H1 (cell line): Measurements from ENCODE around the gene MAGI3. TPM values are rescaled to one million over a fixed set of nuclear protein-coding genes. Genes with fewer than 3 reads are reported as not detected.

Experiments
- CTCF ChIA-PET: fragments of 300-600 bp; sonication (Branson Sonifier 250); formaldehyde crosslinking; loops from one replicate; lab custom pipeline; 2021; ENCODE audit not compliant: partially characterized antibody; lab: Charles Lee
- POLR2A ChIA-PET: fragments of 300-600 bp; sonication (Branson Sonifier 250); formaldehyde crosslinking; loops from one replicate; lab custom pipeline; 2021; ENCODE audit warnings: inconsistent platforms; ENCODE audit not compliant: partially characterized antibody; lab: Charles Lee
- DNase-seq, 2 experiments: peaks; one replicate each; pipeline versions ENCODE4 v3.0.0 to v3.0.0-alpha.2; 2010 to 2022; ENCODE audit warnings: low spot score in 2 of 2, low read depth in 1 of 2, mixed read lengths in 1 of 2
- FAIRE-seq: peaks from 2 replicates; lab custom pipeline; 2011; peaks lifted over from hg19 to GRCh38; lab: Jason Lieb, UNC
- H2AFZ ChIP-seq: 2 replicates; pipeline ENCODE4 v1.8.1; 2012; ENCODE audit warnings: low read length, inconsistent platforms
- H2AK5ac ChIP-seq: 2 replicates; pipeline ENCODE4 v1.6.1; 2013; ENCODE audit warnings: low read depth, low read length
- H2BK120ac ChIP-seq: replicated peaks from 2 replicates; pipeline ENCODE3; 2013; ENCODE audit warnings: low read depth, low read length, inconsistent platforms
- H2BK12ac ChIP-seq: 2 replicates; pipeline ENCODE4 v1.6.1; 2013; ENCODE audit warnings: low read depth, low read length
- H2BK15ac ChIP-seq: 2 replicates; pipeline ENCODE4 v1.6.1; 2013; ENCODE audit warnings: low read length
- H2BK20ac ChIP-seq: 2 replicates; pipeline ENCODE4 v1.6.1; 2013; ENCODE audit warnings: low read length
- H2BK5ac ChIP-seq: 2 replicates; pipeline ENCODE4 v1.6.1; 2013; ENCODE audit warnings: low read depth, low read length
- H3K14ac ChIP-seq: 2 replicates; pipeline ENCODE4 v1.6.1; 2013; ENCODE audit warnings: inconsistent platforms; ENCODE audit not compliant: insufficient read length
- H3K18ac ChIP-seq: 2 replicates; pipeline ENCODE4 v1.6.1; 2013; ENCODE audit warnings: low read length; ENCODE audit errors: extremely low read depth
- H3K23ac ChIP-seq: 2 replicates; pipeline ENCODE4 v1.6.1; 2013; ENCODE audit warnings: inconsistent platforms; ENCODE audit not compliant: insufficient read length
- H3K23me2 ChIP-seq: 2 replicates; pipeline ENCODE4 v1.6.1; 2013; ENCODE audit warnings: low read depth, low read length
- H3K27ac ChIP-seq: 2 replicates; pipeline ENCODE4 v1.6.1; 2011; ENCODE audit warnings: low read depth, low read length, inconsistent platforms
- H3K27me3 ChIP-seq, 4 experiments: replicated peaks in 1 of 4; 1 replicate in 1 of 4; 2 replicates in 3 of 4; pipeline versions ENCODE4 v1.6.1 to v1.8.1; 2011 to 2013; ENCODE audit warnings: low read length in 3 of 4, mild to moderate bottlenecking in 3 of 4, inconsistent platforms in 2 of 4, mixed read lengths in 2 of 4, moderate library complexity in 1 of 4; ENCODE audit not compliant: control insufficient read depth in 3 of 4, insufficient read depth in 3 of 4; ENCODE audit errors: extremely low read depth in 1 of 4
- H3K36me3 ChIP-seq, 4 experiments: 2 replicates each; pipeline versions ENCODE4 v1.6.1 to v1.8.1; 2011 to 2013; ENCODE audit warnings: mild to moderate bottlenecking in 4 of 4, low read length in 3 of 4, moderate library complexity in 2 of 4, control low read depth in 1 of 4, inconsistent platforms in 1 of 4; ENCODE audit not compliant: insufficient read depth in 4 of 4, control insufficient read depth in 2 of 4
- H3K4ac ChIP-seq: replicated peaks from 2 replicates; pipeline ENCODE3; 2013; ENCODE audit warnings: low read length, low read depth, mixed read lengths, inconsistent platforms; ENCODE audit not compliant: insufficient read length
- H3K4me1 ChIP-seq, 4 experiments: replicated peaks in 1 of 4; 1 replicate in 1 of 4; 2 replicates in 3 of 4; pipeline versions ENCODE4 v1.6.1 to v1.8.1; 2011 to 2013; ENCODE audit warnings: low read length in 3 of 4, inconsistent platforms in 2 of 4, mixed read lengths in 1 of 4; ENCODE audit not compliant: insufficient read depth in 4 of 4, control insufficient read depth in 3 of 4
- H3K4me2 ChIP-seq, 2 experiments: 2 replicates each; pipeline versions ENCODE4 v1.6.1 to v1.8.1; 2011 to 2013; ENCODE audit warnings: low read depth in 2 of 2, low read length in 2 of 2, control low read depth in 1 of 2, inconsistent platforms in 1 of 2, mild to moderate bottlenecking in 1 of 2; ENCODE audit not compliant: insufficient read depth in 1 of 2
- H3K4me3 ChIP-seq, 4 experiments: fragments of 200-600, 300-600 bp in 1 of 4; sonication (generic), shearing (Covaris generic), sonication (Bioruptor Twin) in 1 of 4; 2 replicates each; pipeline versions ENCODE4 v1.5.1 to v1.8.1; 2011 to 2016; ENCODE audit warnings: low read length in 4 of 4, low read depth in 3 of 4, control low read depth in 2 of 4, inconsistent platforms in 2 of 4, mild to moderate bottlenecking in 2 of 4, mixed read lengths in 1 of 4, moderate library complexity in 1 of 4; ENCODE audit not compliant: insufficient read depth in 2 of 4; ENCODE audit errors: extremely low read depth in 1 of 4
- H3K56ac ChIP-seq: replicated peaks from 2 replicates; pipeline ENCODE3; 2013; ENCODE audit warnings: low read depth, mild to moderate bottlenecking, mixed read lengths, low read length, inconsistent platforms; ENCODE audit not compliant: insufficient read length
- H3K79me1 ChIP-seq: 2 replicates; pipeline ENCODE4 v1.6.1; 2013; ENCODE audit warnings: low read depth, low read length, control low read depth
- H3K79me2 ChIP-seq, 2 experiments: 2 replicates each; pipeline versions ENCODE4 v1.6.1 to v1.8.1; 2012 to 2013; ENCODE audit warnings: low read length in 2 of 2, mild to moderate bottlenecking in 2 of 2, inconsistent platforms in 1 of 2; ENCODE audit not compliant: insufficient read depth in 2 of 2, control insufficient read depth in 1 of 2
- H3K9ac ChIP-seq, 4 experiments: replicated peaks in 1 of 4; 1 replicate in 1 of 4; 2 replicates in 3 of 4; pipeline versions ENCODE4 v1.6.1 to v1.8.1; 2011 to 2013; ENCODE audit warnings: low read depth in 3 of 4, low read length in 3 of 4, control low read depth in 2 of 4, mild to moderate bottlenecking in 2 of 4, moderate library complexity in 2 of 4, inconsistent platforms in 1 of 4; ENCODE audit errors: extremely low read depth in 1 of 4
- H3K9me3 ChIP-seq, 2 experiments: 2 replicates each; pipeline versions ENCODE4 v1.6.1 to v1.8.1; 2012 to 2013; ENCODE audit warnings: mild to moderate bottlenecking in 2 of 2, moderate library complexity in 2 of 2, control low read depth in 1 of 2, inconsistent platforms in 1 of 2, low read depth in 1 of 2, low read length in 1 of 2, mixed read lengths in 1 of 2; ENCODE audit not compliant: insufficient read depth in 2 of 2
- H4K20me1 ChIP-seq, 2 experiments: replicated peaks in 1 of 2; 2 replicates each; pipeline versions ENCODE3 to v1.8.1; 2011 to 2013; ENCODE audit warnings: inconsistent platforms in 2 of 2, low read length in 2 of 2, mild to moderate bottlenecking in 1 of 2; ENCODE audit not compliant: insufficient read depth in 2 of 2, control insufficient read depth in 1 of 2
- H4K5ac ChIP-seq: 2 replicates; pipeline ENCODE4 v1.6.1; 2013; ENCODE audit warnings: low read length, low read depth, mixed read lengths, inconsistent platforms; ENCODE audit not compliant: insufficient read length
- H4K8ac ChIP-seq: 2 replicates; pipeline ENCODE4 v1.8.0; 2013; ENCODE audit warnings: mild to moderate bottlenecking, moderate library complexity, low read length, inconsistent platforms; ENCODE audit not compliant: insufficient read depth; ENCODE audit errors: extremely low read depth
- H4K91ac ChIP-seq: replicated peaks from 2 replicates; pipeline ENCODE3; 2013; ENCODE audit warnings: low read length, mixed read lengths, inconsistent platforms; ENCODE audit not compliant: insufficient read length
- BACH1 ChIP-seq: IDR thresholded peaks from 2 replicates; pipeline ENCODE4 v1.6.1; 2012; ENCODE audit warnings: low read length, improper control_type of control experiment
- BCL11A ChIP-seq, 2 experiments: IDR thresholded peaks; one replicate each; pipeline ENCODE4 v1.6.1; 2011; ENCODE audit warnings: low read depth in 2 of 2, low read length in 2 of 2, mild to moderate bottlenecking in 2 of 2
- CEBPB ChIP-seq: IDR thresholded peaks from 2 replicates; pipeline ENCODE4 v1.6.1; 2012; ENCODE audit warnings: low read depth, low read length
- CTCF ChIP-seq, 3 experiments: IDR thresholded peaks; 1 replicate in 2 of 3; 2 replicates in 1 of 3; pipeline versions ENCODE4 v1.5.1 to v1.6.1; 2011; ENCODE audit warnings: low read length in 3 of 3, mild to moderate bottlenecking in 3 of 3, inconsistent platforms in 2 of 3, low read depth in 1 of 3, moderate library complexity in 1 of 3; ENCODE audit not compliant: insufficient read depth in 1 of 3; ENCODE audit errors: control extremely low read depth in 1 of 3
- EGR1 ChIP-seq: IDR thresholded peaks from 2 replicates; pipeline ENCODE4 v1.6.1; 2011; ENCODE audit warnings: low read depth, low read length, borderline replicate concordance
- KDM5A ChIP-seq: fragments of 200-600 bp; IDR thresholded peaks from 2 replicates; pipeline ENCODE4 v1.7.1; 2012; ENCODE audit warnings: mild to moderate bottlenecking, low read length, inconsistent platforms, mixed read lengths
- POLR2AphosphoS5 ChIP-seq: IDR thresholded peaks from 2 replicates; pipeline ENCODE4 v1.6.1; 2011; ENCODE audit warnings: low read depth, low read length
- RXRA ChIP-seq: IDR thresholded peaks from 2 replicates; pipeline ENCODE4 v1.6.1; 2011; ENCODE audit warnings: low read depth, mild to moderate bottlenecking, low read length, moderate library complexity; ENCODE audit not compliant: insufficient read depth
- SUZ12 ChIP-seq: fragments of 200-600 bp; sonication (generic); IDR thresholded peaks from 2 replicates; pipeline ENCODE4 v1.6.1; 2012; ENCODE audit warnings: mild to moderate bottlenecking, inconsistent platforms, low read length, moderate library complexity, mixed read lengths
- TAF1 ChIP-seq: IDR thresholded peaks from 2 replicates; pipeline ENCODE4 v1.6.1; 2011; ENCODE audit warnings: mild to moderate bottlenecking, low read depth, low read length
- USF2 ChIP-seq: IDR thresholded peaks from 2 replicates; pipeline ENCODE4 v1.6.1; 2011; ENCODE audit warnings: low read length, improper control_type of control experiment
- WGBS, 2 experiments: shearing (Covaris generic) in 1 of 2; methylation state at CpG; one replicate each; pipeline versions ENCODE4 v1.1.6 to v1.1.7; 2013 to 2015; ENCODE audit warnings: low lambda C conversion rate in 2 of 2, mixed read lengths in 2 of 2, inconsistent platforms in 1 of 2, low coverage in 1 of 2, missing lambda C conversion rate in 1 of 2; ENCODE audit not compliant: insufficient replicate concordance in 2 of 2, insufficient coverage in 1 of 2, insufficient read length in 1 of 2; ENCODE audit errors: extremely low coverage in 1 of 2, missing lambda C conversion rate in 1 of 2; 5-methylcytosine and 5-hydroxymethylcytosine counted together
- polyA plus RNA-seq, 7 experiments: library from polyadenylated mRNA; depleted of rRNA in 3 of 7; stranded (reverse) in 5 of 7; unstranded in 2 of 7; fragments of >200 nt in 5 of 7; fragments of 200-250 nt in 2 of 7; gene quantifications; 1 replicate in 5 of 7; 2 replicates in 1 of 7; 4 replicates in 1 of 7; pipeline versions ENCODE4 v1.2.1 to v1.2.3, GENCODE V29; 2011 to 2013; ENCODE audit warnings: missing spikeins in 2 of 7, mixed read lengths in 2 of 7
- total RNA-seq: library from RNA; stranded (reverse); fragmentation: NEBNext Ultra II Directional; extraction: Animal tissue kit (Norgen Biotek cat#: 25700); gene quantifications from 2 replicates; pipeline ENCODE4 v1.2.1, GENCODE V29; 2021

The MAGI3 gene
- total and polyA plus RNA-seq, 2 of the 8 experiments (the other 6 are each of a cell fraction or from before 2014, with no cell fraction given) = 2.3 to 7.8 TPM

GRCh38 chr1:113396585-113396984 lies 6.3 kb downstream of the MAGI3 start:
- Histone ChIP-seq H3K4me3 (no peak overlapping the region), H3K79me1 (no peaks in the 10 kb centered on the region), H3K27me3 (no peaks in the 10 kb centered on the region; a peak in 1 of 7 replicates), H2BK12ac (no peak overlapping the region), H2BK20ac (no peak overlapping the region), H2AFZ (no peak overlapping the region), H3K18ac (no peak overlapping the region), H3K27ac (no peak overlapping the region), H3K23ac (no peak overlapping the region), H2BK120ac (no peak overlapping the region), H3K9ac (no peak overlapping the region)
- WGBS, 2 experiments = 86% methylated on average over 3 of the region's 3 CpGs; no CpG with 5 or more reads in 1 of the 2 experiments
- FAIRE-seq = no peak
- TF ChIP-seq CTCF (IDR thresholded peaks at IDR 0.05; ENCODE audit: control extremely low read depth in 1 of 3, insufficient read depth in 1 of 3, low read depth in 1 of 3, low read length in 3 of 3) = no peak
- no peak for TF ChIP-seq CEBPB
- TF ChIP-seq BACH1 = no peak
- TF ChIP-seq RXRA = no peak
- no peak for TF ChIP-seq POLR2AphosphoS5
- no peak for TF ChIP-seq SUZ12
- no peak for TF ChIP-seq TAF1
- no peak for TF ChIP-seq BCL11A (IDR thresholded peaks at IDR 0.05; ENCODE audit: low read depth in 2 of 2, low read length in 2 of 2)
- TF ChIP-seq KDM5A = no peak
- no peak for TF ChIP-seq USF2
- no peak for TF ChIP-seq EGR1
- TF ChIP-seq, all 59 proteins: peak for 0
- no peak overlapping the region for H2BK15ac ChIP-seq
- ChIA-PET POLR2A (no interaction called here), CTCF (interaction anchor here (1.0 kb wide), 1 partner anchor 185 kb away, joined by 3 read pairs; no protein-coding TSS in a partner anchor)
- no peak overlapping the region for H2AK5ac ChIP-seq
- no peak overlapping the region for H4K5ac ChIP-seq
- no peak overlapping the region for H4K91ac ChIP-seq
- peaks cover 4 to 6% of the 10 kb centered on the region in 2 experiments for H4K20me1 ChIP-seq
- no peaks in the 10 kb centered on the region for H3K9me3 ChIP-seq
- no peak overlapping the region for H3K4me2 ChIP-seq
- no peaks in the 10 kb centered on the region for H3K36me3 ChIP-seq
- peaks cover 0 to 49% of the 10 kb centered on the region in 2 experiments; a peak in 3 of 4 replicates for H3K79me2 ChIP-seq
- H3K4me1 ChIP-seq = peaks cover 0 to 3% (median 1%) of the 10 kb centered on the region in 4 experiments; a peak in 1 of 7 replicates
- no peak overlapping the region for H3K56ac ChIP-seq
- no peak overlapping the region for H2BK5ac ChIP-seq
- no peak overlapping the region for H3K14ac ChIP-seq
- no peak overlapping the region for H3K4ac ChIP-seq
- DNase-seq = no peak
- H4K8ac ChIP-seq = no peak overlapping the region
- H3K23me2 ChIP-seq = peaks cover 1% of the 10 kb centered on the region
